ENCODE data around the gene ENTPD1.
"Not testable (repeated sequence)": the region's sequence is repeated elsewhere in the genome, so short reads cannot be mapped to it uniquely, and the experiment has no call there.

ENTPD1 gene

DNA sequence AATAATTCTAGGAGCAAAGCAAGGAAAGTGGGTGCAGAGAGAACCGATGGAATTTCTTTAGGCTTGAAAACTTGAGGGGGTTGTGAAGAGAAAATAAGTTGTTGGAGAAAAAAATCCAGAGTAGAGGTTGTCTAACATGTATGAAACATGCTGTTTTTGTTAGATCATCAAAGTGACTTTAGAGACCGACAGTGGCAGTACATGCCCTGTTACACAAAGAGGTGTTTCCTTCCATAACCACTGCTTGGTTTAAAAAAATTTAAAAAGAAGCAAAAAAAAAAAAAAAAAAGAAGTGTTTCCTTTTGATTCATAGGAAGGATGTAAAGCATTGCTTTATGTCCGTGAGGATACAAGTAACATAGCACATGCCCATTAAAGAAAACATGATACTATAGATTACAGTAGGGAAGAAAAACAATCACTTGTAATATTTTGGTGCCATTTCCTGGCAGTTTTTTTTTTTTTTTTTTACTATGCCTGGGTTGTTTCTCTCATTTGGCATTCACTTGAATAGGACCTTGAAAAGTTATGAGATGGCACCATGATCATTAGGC is 6.1 kb downstream of the ENTPD1 start:
- no peaks in the 10 kb centered on the region for H3K36me3 ChIP-seq (ENCODE audit: control insufficient read depth in 1 of 2, insufficient read depth in 2 of 2, low read length in 2 of 2)
- peaks cover 0 to 3% of the 10 kb centered on the region in 2 donors for H3K9me3 ChIP-seq (ENCODE audit: control insufficient read depth in 1 of 2, low read length in 2 of 2)
- no peak overlapping the region for H3K4me3 ChIP-seq (ENCODE audit: low read depth in 1 of 2, low read length in 2 of 2)
- no peaks in the 10 kb centered on the region for H3K4me1 ChIP-seq (ENCODE audit: control insufficient read depth in 1 of 2, insufficient read depth in 2 of 2, low read length in 2 of 2)
- no peaks in the 10 kb centered on the region for H3K27me3 ChIP-seq (ENCODE audit: low read depth, low read length)
- no peak overlapping the region for H3K27ac ChIP-seq (ENCODE audit: low read length)

DNA sequence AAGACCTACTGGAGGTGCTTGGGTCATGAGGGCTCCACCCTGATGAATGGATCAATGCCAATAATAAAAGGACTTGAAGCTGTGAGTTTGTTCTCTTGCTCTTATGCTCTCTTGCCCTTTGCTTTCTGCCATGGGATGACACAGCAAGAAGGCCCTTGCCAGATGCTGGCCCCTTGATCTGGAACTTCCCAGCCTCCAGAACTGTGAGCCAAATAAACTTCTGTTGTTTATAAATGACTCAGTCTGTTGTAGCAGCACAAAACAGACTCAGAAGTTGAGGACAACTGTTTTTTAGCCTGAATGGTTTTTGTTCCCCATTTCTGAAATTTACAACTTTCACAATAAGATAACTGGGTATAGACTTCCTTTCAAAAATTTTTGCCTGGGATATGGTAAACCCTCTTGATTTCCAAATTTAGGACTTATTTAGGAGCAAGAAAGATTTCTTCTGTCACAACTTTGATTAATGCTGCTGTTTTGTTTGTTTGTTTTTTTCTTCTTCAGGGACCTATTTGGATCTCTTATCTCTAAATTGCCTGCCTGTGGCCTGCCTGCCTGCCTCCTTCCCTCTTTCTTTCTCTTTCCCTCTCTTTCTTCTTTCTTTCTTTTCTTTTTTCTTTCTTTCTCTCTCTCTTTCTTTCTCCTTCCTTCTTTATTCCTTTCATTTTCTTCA is 12.1 kb downstream of the ENTPD1 start:
- H3K27me3 ChIP-seq (ENCODE audit: low read depth, low read length), result no peaks in the 10 kb centered on the region
- no peak overlapping the region for H3K4me3 ChIP-seq (ENCODE audit: low read depth in 1 of 2, low read length in 2 of 2)
- H3K4me1 ChIP-seq (ENCODE audit: control insufficient read depth in 1 of 2, insufficient read depth in 2 of 2, low read length in 2 of 2), result peaks cover 0 to 11% of the 10 kb centered on the region in 2 donors
- peaks cover 0 to 3% of the 10 kb centered on the region in 2 donors for H3K36me3 ChIP-seq (ENCODE audit: control insufficient read depth in 1 of 2, insufficient read depth in 2 of 2, low read length in 2 of 2)
- H3K27ac ChIP-seq (ENCODE audit: low read length), result peak overlapping the region; percentile 53
- H3K9me3 ChIP-seq (ENCODE audit: control insufficient read depth in 1 of 2, low read length in 2 of 2), result peaks cover 0 to 3% of the 10 kb centered on the region in 2 donors

DNA sequence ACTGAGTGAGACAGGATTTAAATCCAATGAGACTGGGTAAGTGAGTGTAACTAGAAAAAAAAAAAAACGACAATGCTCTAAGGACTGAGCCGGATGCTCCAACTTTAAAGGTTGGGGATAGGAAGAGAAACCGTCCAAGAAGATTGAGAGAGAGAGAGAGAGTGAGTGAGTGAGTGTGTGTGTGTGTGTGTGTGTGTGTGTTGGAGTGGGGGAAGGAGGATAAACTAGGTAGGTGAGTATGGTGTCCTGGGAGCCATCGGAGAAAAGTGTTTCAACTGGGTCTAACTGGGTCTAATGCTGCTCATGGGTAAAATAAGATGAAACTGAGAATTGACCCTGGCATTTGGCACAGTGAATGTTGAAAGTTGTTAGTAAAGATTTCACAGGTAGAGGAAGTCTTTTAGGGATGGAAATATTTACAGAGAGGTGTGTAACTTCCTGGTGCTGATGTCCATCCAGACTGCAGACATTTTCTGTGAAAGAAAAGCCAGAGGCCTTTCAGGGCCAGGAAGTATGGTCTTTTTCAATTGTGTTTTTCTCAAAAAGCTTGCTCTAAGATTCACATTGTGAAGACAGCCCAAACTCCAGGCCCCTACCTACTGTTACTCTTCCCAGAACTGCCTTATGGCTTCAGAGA is 14.2 kb downstream of the ENTPD1 start:
- H3K9me3 ChIP-seq (ENCODE audit: control insufficient read depth in 1 of 2, low read length in 2 of 2), result no peaks in the 10 kb centered on the region
- peaks cover 0 to 11% of the 10 kb centered on the region in 2 donors for H3K4me1 ChIP-seq (ENCODE audit: control insufficient read depth in 1 of 2, insufficient read depth in 2 of 2, low read length in 2 of 2)
- no peak overlapping the region for H3K4me3 ChIP-seq (ENCODE audit: low read depth in 1 of 2, low read length in 2 of 2)
- peaks cover 0 to 3% of the 10 kb centered on the region in 2 donors for H3K36me3 ChIP-seq (ENCODE audit: control insufficient read depth in 1 of 2, insufficient read depth in 2 of 2, low read length in 2 of 2)
- H3K27ac ChIP-seq (ENCODE audit: low read length), result no peak overlapping the region
- no peaks in the 10 kb centered on the region for H3K27me3 ChIP-seq (ENCODE audit: low read depth, low read length)

DNA sequence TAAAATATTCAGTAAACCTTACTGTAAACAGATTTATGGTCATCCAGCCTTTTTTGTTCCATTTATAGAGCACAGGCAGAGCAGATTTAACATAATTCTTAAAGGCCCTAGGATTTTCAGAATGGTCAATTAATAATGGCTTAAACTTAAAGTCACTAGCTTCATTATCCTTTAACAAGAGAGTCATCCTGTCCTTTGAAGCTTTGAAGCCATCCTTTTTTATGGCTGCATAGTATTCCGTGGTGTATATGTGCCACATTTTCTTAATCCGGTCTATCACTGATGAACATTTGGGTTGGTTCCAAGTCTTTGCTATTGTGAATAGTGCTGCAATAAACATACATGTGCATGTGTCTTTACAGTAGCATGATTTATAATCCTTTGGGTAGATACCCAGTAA is 17.5 kb downstream of the ENTPD1 start:
- H3K36me3 ChIP-seq (ENCODE audit: control insufficient read depth in 1 of 2, insufficient read depth in 2 of 2, low read length in 2 of 2); H3K27ac ChIP-seq (ENCODE audit: low read length); H3K4me1 ChIP-seq (ENCODE audit: control insufficient read depth in 1 of 2, insufficient read depth in 2 of 2, low read length in 2 of 2); H3K9me3 ChIP-seq (ENCODE audit: control insufficient read depth in 1 of 2, low read length in 2 of 2); H3K27me3 ChIP-seq (ENCODE audit: low read depth, low read length); H3K4me3 ChIP-seq (ENCODE audit: low read depth in 1 of 2, low read length in 2 of 2): not testable (repeated sequence)

DNA sequence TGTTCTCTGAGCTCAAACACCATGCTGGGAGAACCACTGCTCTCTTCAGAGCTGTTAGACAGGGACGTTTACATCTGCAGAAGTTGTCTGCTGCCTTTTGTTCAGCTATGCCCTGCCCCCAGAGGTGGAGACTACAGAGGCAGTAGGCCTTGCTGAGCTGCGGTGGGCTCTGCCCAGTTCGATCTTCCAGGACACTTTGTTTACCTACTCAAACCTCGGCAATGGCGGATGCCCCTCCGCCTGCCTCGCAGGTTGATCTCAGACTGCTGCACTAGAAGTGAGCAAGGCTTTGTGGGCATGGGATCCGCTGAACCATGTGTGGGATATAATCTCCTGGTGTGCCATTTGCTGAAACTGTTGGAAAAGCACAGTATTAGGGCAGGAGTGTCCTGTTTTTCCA is 21.7 kb downstream of the ENTPD1 start:
- H3K4me1 ChIP-seq (ENCODE audit: control insufficient read depth in 1 of 2, insufficient read depth in 2 of 2, low read length in 2 of 2); H3K9me3 ChIP-seq (ENCODE audit: control insufficient read depth in 1 of 2, low read length in 2 of 2); H3K27ac ChIP-seq (ENCODE audit: low read length); H3K36me3 ChIP-seq (ENCODE audit: control insufficient read depth in 1 of 2, insufficient read depth in 2 of 2, low read length in 2 of 2); H3K4me3 ChIP-seq (ENCODE audit: low read depth in 1 of 2, low read length in 2 of 2); H3K27me3 ChIP-seq (ENCODE audit: low read depth, low read length): not testable (repeated sequence)

DNA sequence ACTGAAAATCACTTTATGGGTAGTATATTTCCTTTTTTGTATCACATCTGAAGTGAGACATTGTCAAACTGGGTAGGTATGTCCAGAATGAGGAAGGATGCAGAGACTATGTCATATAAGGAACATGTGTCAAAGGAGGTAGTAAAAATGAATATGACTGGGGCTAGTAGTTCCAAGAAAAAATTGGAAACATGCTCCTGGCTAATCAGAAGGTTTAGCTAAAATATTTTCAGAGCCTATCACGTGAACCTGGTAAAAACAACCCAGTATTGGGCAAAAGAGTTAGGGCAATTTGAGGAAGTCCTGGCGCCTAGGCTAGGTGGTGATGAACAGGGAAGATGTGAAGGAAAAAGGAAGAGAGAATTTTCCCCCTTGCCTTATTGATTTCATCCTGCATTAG is 26.4 kb downstream of the ENTPD1 start:
- H3K27me3 ChIP-seq (ENCODE audit: low read depth, low read length), result no peaks in the 10 kb centered on the region
- H3K4me3 ChIP-seq (ENCODE audit: low read depth in 1 of 2, low read length in 2 of 2), result no peak overlapping the region
- no peaks in the 10 kb centered on the region for H3K36me3 ChIP-seq (ENCODE audit: control insufficient read depth in 1 of 2, insufficient read depth in 2 of 2, low read length in 2 of 2)
- H3K27ac ChIP-seq (ENCODE audit: low read length), result no peak overlapping the region
- H3K4me1 ChIP-seq (ENCODE audit: control insufficient read depth in 1 of 2, insufficient read depth in 2 of 2, low read length in 2 of 2), result peaks cover 0 to 6% of the 10 kb centered on the region in 2 donors
- H3K9me3 ChIP-seq (ENCODE audit: control insufficient read depth in 1 of 2, low read length in 2 of 2), result peaks cover 0 to 3% of the 10 kb centered on the region in 2 donors

DNA sequence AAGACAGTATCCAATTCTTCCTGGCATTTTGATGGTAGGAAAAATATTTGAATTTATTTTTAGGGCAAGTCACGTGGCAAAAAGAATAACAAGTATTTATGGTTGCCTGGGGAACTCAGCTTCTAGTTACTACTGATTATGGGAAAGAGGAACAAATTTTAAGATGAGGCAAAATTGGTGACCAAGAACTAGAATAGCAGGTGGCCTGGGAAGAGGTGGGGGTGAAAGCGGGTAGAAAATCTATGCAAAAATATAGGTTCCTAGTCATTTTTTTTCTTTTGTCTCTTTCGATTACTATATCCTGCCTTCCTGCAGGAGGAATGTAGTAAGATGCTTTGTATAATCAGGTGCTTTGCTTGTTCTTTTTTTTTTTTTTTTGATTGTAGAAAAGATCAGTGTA is 27.8 kb downstream of the ENTPD1 start:
- H3K36me3 ChIP-seq (ENCODE audit: control insufficient read depth in 1 of 2, insufficient read depth in 2 of 2, low read length in 2 of 2), result no peaks in the 10 kb centered on the region
- no peak overlapping the region for H3K4me3 ChIP-seq (ENCODE audit: low read depth in 1 of 2, low read length in 2 of 2)
- no peaks in the 10 kb centered on the region for H3K27me3 ChIP-seq (ENCODE audit: low read depth, low read length)
- H3K27ac ChIP-seq (ENCODE audit: low read length), result no peak overlapping the region
- H3K4me1 ChIP-seq (ENCODE audit: control insufficient read depth in 1 of 2, insufficient read depth in 2 of 2, low read length in 2 of 2), result peaks cover 0 to 6% of the 10 kb centered on the region in 2 donors
- no peaks in the 10 kb centered on the region for H3K9me3 ChIP-seq (ENCODE audit: control insufficient read depth in 1 of 2, low read length in 2 of 2)

DNA sequence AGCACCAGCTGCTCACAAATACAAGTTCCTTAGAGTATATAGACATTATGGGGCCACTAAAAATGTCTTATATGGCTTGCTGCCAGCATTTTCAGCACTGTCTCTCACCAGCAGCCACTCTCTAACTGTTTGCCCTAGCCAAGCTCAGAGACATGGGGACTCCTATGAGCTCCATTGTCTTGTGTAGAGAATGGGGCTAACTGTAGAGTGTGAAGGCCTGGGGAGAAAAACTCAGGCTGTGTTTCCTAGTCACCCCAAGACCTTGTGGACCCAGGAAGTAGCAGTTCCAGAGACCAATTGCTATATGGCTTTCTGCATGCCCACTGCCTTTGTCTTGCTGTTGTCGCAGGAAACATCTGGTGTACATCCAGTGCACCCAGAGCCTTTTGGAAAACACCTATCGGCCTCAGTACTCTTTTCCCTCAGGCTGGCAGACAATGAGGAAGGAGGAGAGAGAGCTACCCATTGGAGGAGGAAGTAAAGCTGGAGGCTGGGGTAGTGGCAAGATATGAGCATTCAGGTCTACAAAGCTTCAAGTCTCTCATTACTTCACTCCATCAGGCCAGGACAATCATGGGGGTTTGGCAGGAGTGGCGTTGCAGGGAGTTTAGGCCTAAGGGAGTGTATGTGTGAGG is 28.4 kb downstream of the ENTPD1 start:
- Histone ChIP-seq H3K4me1 (ENCODE audit: control insufficient read depth in 1 of 2, insufficient read depth in 2 of 2, low read length in 2 of 2) (peaks cover 0 to 6% of the 10 kb centered on the region in 2 donors), H3K4me3 (ENCODE audit: low read depth in 1 of 2, low read length in 2 of 2) (no peak overlapping the region), H3K27ac (ENCODE audit: low read length) (no peak overlapping the region)

DNA sequence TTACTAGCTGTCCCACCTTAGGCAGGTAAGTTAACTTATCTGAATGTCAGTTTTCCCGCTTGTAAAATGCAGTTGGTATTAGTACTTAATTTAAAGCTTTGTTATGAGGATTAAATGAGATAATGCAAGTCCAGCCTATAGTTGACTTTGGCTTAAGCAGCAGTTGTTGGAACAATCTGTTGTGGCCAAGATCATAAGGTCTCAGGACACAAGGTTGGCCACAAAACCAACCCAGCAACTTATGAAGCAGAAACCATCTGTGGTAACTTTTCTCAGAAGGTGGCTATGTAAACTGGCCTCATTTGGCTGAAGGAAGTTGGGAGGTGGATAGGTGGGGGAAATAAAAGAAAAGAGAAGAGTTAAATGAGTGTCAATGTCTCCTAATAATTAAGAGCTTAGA is 29.4 kb downstream of the ENTPD1 start:
- Histone ChIP-seq H3K9me3 (ENCODE audit: control insufficient read depth in 1 of 2, low read length in 2 of 2) (no peaks in the 10 kb centered on the region), H3K27me3 (ENCODE audit: low read depth, low read length) (no peaks in the 10 kb centered on the region), H3K4me3 (ENCODE audit: low read depth in 1 of 2, low read length in 2 of 2) (no peak overlapping the region), H3K36me3 (ENCODE audit: control insufficient read depth in 1 of 2, insufficient read depth in 2 of 2, low read length in 2 of 2) (no peaks in the 10 kb centered on the region), H3K4me1 (ENCODE audit: control insufficient read depth in 1 of 2, insufficient read depth in 2 of 2, low read length in 2 of 2) (peaks cover 0 to 6% of the 10 kb centered on the region in 2 donors), H3K27ac (ENCODE audit: low read length) (no peak overlapping the region)

More for the DNA sequence above, 28.4 kb downstream of the ENTPD1 start:
- H3K27me3 ChIP-seq (ENCODE audit: low read depth, low read length), result no peaks in the 10 kb centered on the region
- H3K9me3 ChIP-seq (ENCODE audit: control insufficient read depth in 1 of 2, low read length in 2 of 2), result no peaks in the 10 kb centered on the region
- H3K36me3 ChIP-seq (ENCODE audit: control insufficient read depth in 1 of 2, insufficient read depth in 2 of 2, low read length in 2 of 2), result no peaks in the 10 kb centered on the region

DNA sequence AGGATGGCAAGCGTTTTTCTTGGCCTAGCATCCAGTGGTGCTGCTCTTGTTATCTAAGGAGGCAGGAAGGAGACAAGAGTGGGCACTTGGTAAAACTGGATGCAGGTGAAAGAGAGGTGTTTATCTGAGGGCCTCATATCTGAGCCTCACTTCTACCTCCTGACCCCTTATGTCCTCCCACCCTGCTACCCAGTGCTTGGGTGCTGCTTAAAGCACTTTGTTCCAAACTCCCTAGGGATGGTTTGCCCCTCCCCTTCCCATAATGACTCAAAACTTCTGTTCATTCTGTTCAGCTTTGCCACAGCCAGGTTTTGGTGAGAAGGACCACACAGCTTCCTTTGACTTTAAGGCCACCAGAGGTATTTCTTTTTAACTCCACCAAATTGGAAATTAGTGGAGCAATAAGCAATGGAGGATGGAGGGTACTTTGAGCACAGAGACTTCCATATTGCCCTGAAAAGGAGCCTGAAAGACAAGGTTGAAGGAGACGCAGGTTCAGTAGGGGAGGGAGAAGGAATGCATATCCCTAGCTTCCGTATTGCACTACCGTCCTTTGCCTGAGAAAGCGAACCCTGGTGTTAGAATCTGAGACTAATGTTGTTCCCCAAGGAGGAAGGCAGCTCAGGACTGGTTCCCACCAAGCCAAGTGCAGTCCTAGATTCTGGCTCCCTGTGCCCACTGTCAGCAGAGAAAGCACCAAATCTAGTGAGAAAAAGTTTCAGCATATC is 30.1 kb downstream of the ENTPD1 start:
- Histone ChIP-seq H3K4me1 (ENCODE audit: control insufficient read depth in 1 of 2, insufficient read depth in 2 of 2, low read length in 2 of 2) (peaks cover 0 to 6% of the 10 kb centered on the region in 2 donors), H3K9me3 (ENCODE audit: control insufficient read depth in 1 of 2, low read length in 2 of 2) (no peaks in the 10 kb centered on the region), H3K27ac (ENCODE audit: low read length) (no peak overlapping the region), H3K27me3 (ENCODE audit: low read depth, low read length) (no peaks in the 10 kb centered on the region), H3K4me3 (ENCODE audit: low read depth in 1 of 2, low read length in 2 of 2) (no peak overlapping the region), H3K36me3 (ENCODE audit: control insufficient read depth in 1 of 2, insufficient read depth in 2 of 2, low read length in 2 of 2) (no peaks in the 10 kb centered on the region)

DNA sequence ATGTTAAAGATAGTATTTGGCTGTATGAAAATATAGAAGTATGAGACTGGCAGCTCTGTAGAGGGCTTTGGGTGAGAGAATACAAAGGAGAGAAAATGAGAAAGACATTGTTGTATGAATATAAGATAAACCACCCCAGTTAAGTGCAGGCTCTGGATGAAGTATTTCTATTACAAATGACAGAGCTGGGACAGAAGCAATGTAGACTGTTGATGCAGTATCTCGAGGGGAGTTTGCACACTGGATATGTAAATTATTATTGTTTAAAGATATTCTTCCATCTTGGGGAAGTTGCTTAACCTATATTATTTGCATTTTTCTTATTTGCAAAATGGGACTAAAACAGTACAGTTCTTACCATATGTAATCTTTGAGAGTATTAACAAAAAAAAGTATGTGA is 31.5 kb downstream of the ENTPD1 start:
- H3K4me1 ChIP-seq (ENCODE audit: control insufficient read depth in 1 of 2, insufficient read depth in 2 of 2, low read length in 2 of 2), result peaks cover 2 to 6% of the 10 kb centered on the region in 2 donors
- H3K4me3 ChIP-seq (ENCODE audit: low read depth in 1 of 2, low read length in 2 of 2), result no peak overlapping the region
- H3K36me3 ChIP-seq (ENCODE audit: control insufficient read depth in 1 of 2, insufficient read depth in 2 of 2, low read length in 2 of 2), result no peaks in the 10 kb centered on the region
- no peaks in the 10 kb centered on the region for H3K9me3 ChIP-seq (ENCODE audit: control insufficient read depth in 1 of 2, low read length in 2 of 2)
- H3K27ac ChIP-seq (ENCODE audit: low read length), result no peak overlapping the region
- H3K27me3 ChIP-seq (ENCODE audit: low read depth, low read length), result no peaks in the 10 kb centered on the region

All from muscle layer of duodenum (tissue), 2 donors.